Renal cortical epithelial cell (primary cell): Measurements from ENCODE around the gene LDHAL6B. TPM values are rescaled to one million over a fixed set of nuclear protein-coding genes. Genes with fewer than 3 reads are reported as not detected.

Experiments used
- DNase-seq: peaks from one replicate; pipeline ENCODE4 v3.0.0-alpha.2; 2011; ENCODE audit warnings: low read depth
- total RNA-seq: library from RNA; depleted of rRNA; stranded (reverse); fragments of >200 nt; gene quantifications from 2 replicates; pipeline ENCODE4 v1.2.3, GENCODE V29; 2014

The LDHAL6B gene
- total RNA-seq, 1 donor from 2014 or later: not detected

GRCh38 chr15:59251001-59251845 is 44.6 kb downstream of the LDHAL6B start:
- DNase-seq: no peak

DNA sequence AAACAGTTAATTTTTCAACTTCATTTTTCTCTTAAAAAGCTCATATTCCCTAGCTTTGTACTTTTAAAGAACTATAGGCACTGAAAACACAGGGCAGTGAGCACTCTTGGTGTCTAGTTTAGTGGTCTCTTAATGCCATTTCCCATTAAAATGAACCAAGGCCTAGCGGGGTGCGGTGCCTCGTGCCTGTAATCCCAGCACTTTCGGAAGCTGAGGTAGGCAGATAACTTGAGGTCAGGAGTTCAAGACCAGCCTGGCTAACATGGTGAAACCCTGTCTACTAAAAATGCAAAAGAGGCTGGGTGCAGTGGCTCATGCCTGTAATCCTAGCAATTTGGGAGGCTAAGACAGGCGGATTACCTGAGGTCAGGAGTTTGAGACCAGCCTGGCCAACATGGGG is 45.5 kb downstream of the LDHAL6B start:
- DNase-seq: no peak

DNA sequence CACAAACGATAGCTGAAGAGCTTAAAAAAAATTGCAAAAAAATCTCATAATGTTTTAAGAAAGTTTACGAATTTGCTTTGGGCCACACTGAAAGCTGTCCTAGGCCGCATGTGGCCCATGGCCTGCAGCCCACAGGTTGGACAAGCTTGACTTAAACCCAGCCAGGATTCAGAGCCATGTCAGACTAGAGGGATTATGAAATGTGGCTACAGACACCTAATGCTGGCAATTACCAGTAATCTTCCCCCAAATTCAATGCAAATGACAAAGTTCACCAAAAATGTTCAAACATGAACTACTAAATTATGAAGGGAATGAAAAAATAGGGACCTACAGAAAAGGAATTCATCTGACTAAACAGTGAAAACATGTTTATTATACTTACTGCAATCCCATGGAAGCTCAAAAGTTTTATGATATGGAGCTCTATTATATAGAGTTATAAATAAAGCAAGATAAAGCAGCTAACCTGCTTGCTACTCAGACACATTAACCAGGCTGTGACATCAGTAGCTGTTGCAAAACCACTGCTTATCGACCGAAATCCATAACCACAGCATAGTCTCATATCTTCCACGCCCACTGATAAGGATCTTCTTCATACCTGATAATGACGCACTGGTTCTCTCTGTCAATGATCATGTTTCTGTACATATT is 49.2 kb downstream of the LDHAL6B start:
- peak; percentile 48 for DNase-seq

- DNase-seq: no peak
These were observed 49.8 kb downstream of the LDHAL6B start for GRCh38 chr15:59256482-59256881.

GRCh38 chr15:59257140-59257539 is 50.5 kb downstream of the LDHAL6B start:
- no peak for DNase-seq

Other genes with a start within 250 kb of the LDHAL6B start
- gene RNF111, start 219.2 kb upstream of the LDHAL6B start, total RNA-seq: 11.3 and 39.6 TPM in 2 replicates
- gene CCNB2, start 101.7 kb upstream of the LDHAL6B start, total RNA-seq: 2.0 and 19.4 TPM in 2 replicates
- 444 and 694 TPM in 2 replicates for gene MYO1E, start 166.0 kb downstream of the LDHAL6B start, total RNA-seq
- 0.52 and 1.4 TPM in 2 replicates for gene FAM81A, start 231.3 kb downstream of the LDHAL6B start, total RNA-seq